SK-N-SH (cell line): Measurements from ENCODE around the gene TSC22D2. TPM values are rescaled to one million over a fixed set of nuclear protein-coding genes. Genes with fewer than 3 reads are reported as not detected.

ENCODE experiments used
- CTCF ChIA-PET: fragments of 300-600, 350-600 bp; formaldehyde crosslinking; extraction: SDS; loops from one replicate; lab custom pipeline; 2021; lab: Yijun Ruan, JAX
- POLR2A ChIA-PET: fragments of 350-600 bp; sonication (Branson Sonifier 250); formaldehyde crosslinking; extraction: SDS; loops from one replicate; lab custom pipeline; 2020; ENCODE audit warnings: antibody characterized with exemption, inconsistent platforms; lab: Yijun Ruan, JAX
- DNase-seq: peaks from one replicate; pipeline ENCODE4 v3.0.0; 2012
- H2AFZ ChIP-seq: fragments of 200-600 bp; sonication (generic); 2 replicates; pipeline ENCODE4 v1.8.1; 2016; ENCODE audit warnings: antibody characterized with exemption, mild to moderate bottlenecking, low read depth
- H3F3A ChIP-seq: fragments of 200-600 bp; sonication (generic); replicated peaks from 2 replicates; pipeline ENCODE3; 2016; ENCODE audit warnings: antibody characterized with exemption, mild to moderate bottlenecking; ENCODE audit not compliant: insufficient read depth
- H3K27ac ChIP-seq, 2 experiments: fragments of 200-500 bp in 1 of 2; fragments of 200-600 bp in 1 of 2; sonication (Bioruptor generic) in 1 of 2; sonication (generic), shearing (Covaris generic) in 1 of 2; 2 replicates each; pipeline versions ENCODE4 v1.5.1 to v1.6.1; 2014 to 2016; ENCODE audit warnings: low read depth in 2 of 2, inconsistent platforms in 1 of 2, low read length in 1 of 2, mild to moderate bottlenecking in 1 of 2, mixed read lengths in 1 of 2
- H3K27me3 ChIP-seq: fragments of 200-600 bp; sonication (generic), shearing (Covaris generic); 2 replicates; pipeline ENCODE4 v1.6.1; 2016; ENCODE audit warnings: mixed run types; ENCODE audit not compliant: insufficient read depth
- H3K36me3 ChIP-seq, 2 experiments: fragments of 200-500 bp in 1 of 2; fragments of 200-600 bp in 1 of 2; sonication (Bioruptor generic) in 1 of 2; sonication (generic) in 1 of 2; replicated peaks in 1 of 2; 2 replicates each; pipeline versions ENCODE3 to v1.5.1; 2014 to 2016; ENCODE audit warnings: low read length in 1 of 2, mild to moderate bottlenecking in 1 of 2; ENCODE audit not compliant: insufficient read depth in 2 of 2, control insufficient read depth in 1 of 2
- H3K4me1 ChIP-seq, 2 experiments: fragments of 200-500 bp in 1 of 2; fragments of 200-600 bp in 1 of 2; sonication (Bioruptor generic) in 1 of 2; sonication (generic), shearing (Covaris generic) in 1 of 2; 2 replicates each; pipeline versions ENCODE4 v1.5.1 to v1.6.1; 2014 to 2016; ENCODE audit warnings: low read depth in 1 of 2, low read length in 1 of 2, mixed run types in 1 of 2; ENCODE audit not compliant: insufficient read depth in 2 of 2, control insufficient read depth in 1 of 2
- H3K4me2 ChIP-seq: fragments of 200-600 bp; sonication (generic), shearing (Covaris generic); 2 replicates; pipeline ENCODE4 v1.6.1; 2017; ENCODE audit warnings: mixed run types
- H3K4me3 ChIP-seq, 2 experiments: fragments of 200-500 bp in 1 of 2; fragments of 200-600 bp in 1 of 2; sonication (Bioruptor generic) in 1 of 2; sonication (generic), shearing (Covaris generic) in 1 of 2; 2 replicates each; pipeline versions ENCODE4 v1.5.1 to v1.8.1; 2014 to 2016; ENCODE audit warnings: low read depth in 2 of 2, inconsistent platforms in 1 of 2, low read length in 1 of 2, mild to moderate bottlenecking in 1 of 2, mixed read lengths in 1 of 2, moderate library complexity in 1 of 2
- H3K79me2 ChIP-seq: fragments of 200-600 bp; sonication (generic); 2 replicates; pipeline ENCODE4 v1.8.1; 2017; ENCODE audit warnings: mild to moderate bottlenecking; ENCODE audit not compliant: insufficient read depth
- H3K9ac ChIP-seq: fragments of 200-600 bp; sonication (generic); 2 replicates; pipeline ENCODE4 v1.6.1; 2017; ENCODE audit warnings: mixed run types
- H3K9me2 ChIP-seq: fragments of 200-600 bp; sonication (generic); 2 replicates; pipeline ENCODE4 v1.6.1; 2017; ENCODE audit warnings: mixed run types
- H3K9me3 ChIP-seq: fragments of 200-600 bp; sonication (generic); 2 replicates; pipeline ENCODE4 v1.6.1; 2017; ENCODE audit warnings: mixed run types, mild to moderate bottlenecking, moderate library complexity
- H4K20me1 ChIP-seq: fragments of 200-600 bp; sonication (generic); 2 replicates; pipeline ENCODE4 v1.6.1; 2017; ENCODE audit warnings: mild to moderate bottlenecking, mixed run types; ENCODE audit not compliant: insufficient read depth
- ELF1 ChIP-seq: IDR thresholded peaks from 2 replicates; pipeline ENCODE4 v1.4.0; 2012
- FOSL2 ChIP-seq: IDR thresholded peaks from 2 replicates; pipeline ENCODE4 v1.4.0; 2012; ENCODE audit warnings: low read depth, mild to moderate bottlenecking, moderate library complexity, borderline replicate concordance
- FOXJ3 ChIP-seq: sonication (generic); formaldehyde crosslinking; IDR thresholded peaks from 2 replicates; pipeline ENCODE4 v1.5.1; 2020; ENCODE audit warnings: mild to moderate bottlenecking, missing genetic modification reagents
- NRF1 ChIP-seq: IDR thresholded peaks from 2 replicates; pipeline ENCODE4 v1.6.1; 2012; ENCODE audit warnings: low read depth, mild to moderate bottlenecking, low read length
- POLR2AphosphoS5 ChIP-seq: IDR thresholded peaks from 2 replicates; pipeline ENCODE4 v1.6.1; 2012; ENCODE audit warnings: low read depth, low read length
- RAD21 ChIP-seq: IDR thresholded peaks from 2 replicates; pipeline ENCODE4 v1.6.1; 2012; ENCODE audit warnings: mild to moderate bottlenecking, low read length
- RFX5 ChIP-seq: IDR thresholded peaks from 2 replicates; pipeline ENCODE4 v1.6.1; 2012; ENCODE audit warnings: mild to moderate bottlenecking, improper control_type of control experiment, low read length
- RXRA ChIP-seq: IDR thresholded peaks from 2 replicates; pipeline ENCODE4 v1.4.0; 2012; ENCODE audit warnings: low read depth, mild to moderate bottlenecking, borderline replicate concordance
- SIN3A ChIP-seq: IDR thresholded peaks from 2 replicates; pipeline ENCODE4 v1.6.1; 2012; ENCODE audit warnings: low read depth, mild to moderate bottlenecking, low read length, moderate library complexity, borderline replicate concordance
- TAF1 ChIP-seq: IDR thresholded peaks from 2 replicates; pipeline ENCODE4 v1.6.1; 2012; ENCODE audit warnings: low read depth, mild to moderate bottlenecking, low read length, moderate library complexity, borderline replicate concordance
- TCF12 ChIP-seq: IDR thresholded peaks from 2 replicates; pipeline ENCODE4 v1.4.0; 2012
- WGBS: methylation state at CpG from one replicate; pipeline ENCODE4 v1.1.6; 2017; ENCODE audit warnings: low lambda C conversion rate; 5-methylcytosine and 5-hydroxymethylcytosine counted together
- polyA plus RNA-seq, 3 experiments: library from polyadenylated mRNA; depleted of rRNA; stranded (reverse); fragments of >200 nt; gene quantifications; 2 replicates each; pipeline ENCODE4 v1.2.3, GENCODE V29; 2012
- TF ChIP-seq, protein P1 (sequence below): IDR thresholded peaks from 2 replicates; pipeline ENCODE4 v1.4.0; 2012; ENCODE audit warnings: low read depth, borderline replicate concordance
- TF ChIP-seq, protein P2 (sequence below): IDR thresholded peaks from 2 replicates; pipeline ENCODE4 v1.4.0; 2012; ENCODE audit warnings: low read depth, borderline replicate concordance
- TF ChIP-seq, protein P3 (sequence below): fragments of 150-350 bp; IDR thresholded peaks from 2 replicates; pipeline ENCODE4 v1.6.1; 2016; ENCODE audit warnings: mild to moderate bottlenecking, low read depth, low read length
- TF ChIP-seq, protein P4 (sequence below): IDR thresholded peaks from 2 replicates; pipeline ENCODE4 v1.4.0; 2012; ENCODE audit warnings: low read depth

The TSC22D2 gene
- polyA plus RNA-seq, 1 of the 3 experiments (the other 2 are of a cell fraction), result 4.8 TPM

DNA sequence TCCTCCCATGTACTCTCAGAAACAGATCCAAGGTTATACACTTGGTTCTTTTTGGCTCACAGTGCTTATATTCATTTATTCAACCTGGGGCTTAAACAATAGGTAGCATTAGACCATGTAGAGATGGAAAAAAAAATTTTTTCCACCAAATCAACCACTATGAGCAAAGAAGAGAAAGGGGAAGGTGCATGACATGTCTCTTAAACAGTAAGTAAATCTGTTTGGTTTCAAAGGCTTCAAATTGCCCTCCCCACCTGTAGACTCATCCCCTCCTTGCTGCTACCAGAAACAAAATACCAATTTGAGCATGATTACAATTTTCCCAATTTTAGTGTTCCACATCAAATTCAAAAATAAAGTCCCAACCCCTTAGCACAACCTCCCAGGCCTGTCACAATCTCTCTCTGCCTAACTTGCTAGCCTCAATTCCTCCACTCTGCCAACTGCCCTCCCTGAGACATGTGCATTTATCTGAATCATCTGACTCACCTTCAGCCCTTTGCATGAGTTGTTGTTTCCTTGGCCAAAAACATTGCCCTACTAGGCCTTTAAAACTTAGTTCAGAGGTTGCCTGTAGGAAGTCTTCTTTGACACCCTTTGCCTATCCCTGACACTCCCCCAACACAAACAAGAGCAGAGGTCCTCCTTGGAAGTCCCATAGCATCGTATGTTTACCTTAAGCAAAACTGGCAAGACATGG is 30.3 kb upstream of the TSC22D2 start:
- Histone ChIP-seq H3K4me2 (no peak overlapping the region), H4K20me1 (no peaks in the 10 kb centered on the region), H3F3A (peaks cover 10% of the 10 kb centered on the region), H2AFZ (no peak overlapping the region), H3K9me2 (no peaks in the 10 kb centered on the region), H3K27ac (no peak overlapping the region), H3K36me3 (no peaks in the 10 kb centered on the region), H3K9me3 (no peaks in the 10 kb centered on the region), H3K79me2 (peaks cover 6% of the 10 kb centered on the region; the same call in 1 of the 2 replicates), H3K27me3 (no peaks in the 10 kb centered on the region), H3K4me1 (no peaks in the 10 kb centered on the region; a peak in 1 of 4 replicates), H3K9ac (no peak overlapping the region), H3K4me3 (no peak overlapping the region)
- ChIA-PET POLR2A (no interaction called here), CTCF (interaction anchor here (1.0 kb wide), 1 partner anchor 14 kb away, joined by 3 read pairs; no protein-coding TSS in a partner anchor)
- TF ChIP-seq FOXJ3 (CRISPR knock-in tag) (no peak), RFX5 (no peak)
- DNase-seq, result no peak
- 92% methylated on average over 1 of the region's 1 CpG for WGBS

DNA sequence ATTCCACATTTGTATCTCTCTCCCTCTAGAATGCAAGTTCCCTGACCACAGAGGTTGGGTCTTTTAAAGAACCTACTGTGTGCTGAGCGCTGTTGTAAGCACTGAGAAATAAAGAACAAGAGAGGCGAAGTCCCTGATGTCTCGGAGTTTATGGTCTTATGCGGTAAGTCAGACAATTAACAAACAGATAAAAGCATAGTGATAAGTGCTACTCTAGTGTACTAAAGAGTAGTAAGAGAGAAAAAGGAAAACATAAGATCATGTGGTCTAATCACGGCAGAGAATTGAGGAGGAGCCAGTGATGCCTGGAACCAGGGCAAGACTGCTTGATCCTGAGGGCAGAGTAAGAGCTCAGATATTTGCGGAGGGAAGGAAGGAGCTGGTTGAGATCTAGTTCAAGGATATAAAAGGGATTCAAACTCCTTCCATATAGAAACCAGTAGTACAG is 29.8 kb upstream of the TSC22D2 start:
- H3K4me2 ChIP-seq, result no peak overlapping the region
- TF ChIP-seq RAD21, result no peak
- no peak for TF ChIP-seq NRF1
- TF ChIP-seq, protein P1, sequence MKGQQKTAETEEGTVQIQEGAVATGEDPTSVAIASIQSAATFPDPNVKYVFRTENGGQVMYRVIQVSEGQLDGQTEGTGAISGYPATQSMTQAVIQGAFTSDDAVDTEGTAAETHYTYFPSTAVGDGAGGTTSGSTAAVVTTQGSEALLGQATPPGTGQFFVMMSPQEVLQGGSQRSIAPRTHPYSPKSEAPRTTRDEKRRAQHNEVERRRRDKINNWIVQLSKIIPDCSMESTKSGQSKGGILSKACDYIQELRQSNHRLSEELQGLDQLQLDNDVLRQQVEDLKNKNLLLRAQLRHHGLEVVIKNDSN, result no peak
- TF ChIP-seq, protein P2, sequence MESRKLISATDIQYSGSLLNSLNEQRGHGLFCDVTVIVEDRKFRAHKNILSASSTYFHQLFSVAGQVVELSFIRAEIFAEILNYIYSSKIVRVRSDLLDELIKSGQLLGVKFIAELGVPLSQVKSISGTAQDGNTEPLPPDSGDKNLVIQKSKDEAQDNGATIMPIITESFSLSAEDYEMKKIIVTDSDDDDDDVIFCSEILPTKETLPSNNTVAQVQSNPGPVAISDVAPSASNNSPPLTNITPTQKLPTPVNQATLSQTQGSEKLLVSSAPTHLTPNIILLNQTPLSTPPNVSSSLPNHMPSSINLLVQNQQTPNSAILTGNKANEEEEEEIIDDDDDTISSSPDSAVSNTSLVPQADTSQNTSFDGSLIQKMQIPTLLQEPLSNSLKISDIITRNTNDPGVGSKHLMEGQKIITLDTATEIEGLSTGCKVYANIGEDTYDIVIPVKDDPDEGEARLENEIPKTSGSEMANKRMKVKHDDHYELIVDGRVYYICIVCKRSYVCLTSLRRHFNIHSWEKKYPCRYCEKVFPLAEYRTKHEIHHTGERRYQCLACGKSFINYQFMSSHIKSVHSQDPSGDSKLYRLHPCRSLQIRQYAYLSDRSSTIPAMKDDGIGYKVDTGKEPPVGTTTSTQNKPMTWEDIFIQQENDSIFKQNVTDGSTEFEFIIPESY, result no peak
- no peak for TF ChIP-seq TAF1
- no peak for TF ChIP-seq TCF12
- TF ChIP-seq SIN3A, result no peak
- no peak for TF ChIP-seq POLR2AphosphoS5
- no peak for TF ChIP-seq ELF1
- TF ChIP-seq, protein P3, sequence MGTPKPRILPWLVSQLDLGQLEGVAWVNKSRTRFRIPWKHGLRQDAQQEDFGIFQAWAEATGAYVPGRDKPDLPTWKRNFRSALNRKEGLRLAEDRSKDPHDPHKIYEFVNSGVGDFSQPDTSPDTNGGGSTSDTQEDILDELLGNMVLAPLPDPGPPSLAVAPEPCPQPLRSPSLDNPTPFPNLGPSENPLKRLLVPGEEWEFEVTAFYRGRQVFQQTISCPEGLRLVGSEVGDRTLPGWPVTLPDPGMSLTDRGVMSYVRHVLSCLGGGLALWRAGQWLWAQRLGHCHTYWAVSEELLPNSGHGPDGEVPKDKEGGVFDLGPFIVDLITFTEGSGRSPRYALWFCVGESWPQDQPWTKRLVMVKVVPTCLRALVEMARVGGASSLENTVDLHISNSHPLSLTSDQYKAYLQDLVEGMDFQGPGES, result no peak
- no peak for TF ChIP-seq FOSL2
- TF ChIP-seq, protein P4, sequence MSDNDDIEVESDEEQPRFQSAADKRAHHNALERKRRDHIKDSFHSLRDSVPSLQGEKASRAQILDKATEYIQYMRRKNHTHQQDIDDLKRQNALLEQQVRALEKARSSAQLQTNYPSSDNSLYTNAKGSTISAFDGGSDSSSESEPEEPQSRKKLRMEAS, result no peak
- TF ChIP-seq RXRA, result no peak
- H3K27ac ChIP-seq, result no peak overlapping the region
- CTCF ChIA-PET, result no interaction called here
- H2AFZ ChIP-seq, result no peak overlapping the region
- no peak overlapping the region for H3K4me3 ChIP-seq
- no peak for DNase-seq
- H3F3A ChIP-seq, result peaks cover 4% of the 10 kb centered on the region
- H3K36me3 ChIP-seq, result no peaks in the 10 kb centered on the region
- H3K9me3 ChIP-seq, result no peaks in the 10 kb centered on the region
- WGBS, result 90% methylated on average over 6 of the region's 6 CpGs
- H3K27me3 ChIP-seq, result no peaks in the 10 kb centered on the region
- POLR2A ChIA-PET, result no interaction called here
- H3K9ac ChIP-seq, result no peak overlapping the region
- no peaks in the 10 kb centered on the region for H3K9me2 ChIP-seq
- no peaks in the 10 kb centered on the region; a peak in 1 of 4 replicates for H3K4me1 ChIP-seq
- H3K79me2 ChIP-seq, result peaks cover 6% of the 10 kb centered on the region; the same call in 1 of the 2 replicates
- no peaks in the 10 kb centered on the region for H4K20me1 ChIP-seq
